Activated naive CD4-positive, alpha-beta T cell treated with anti-CD3 and anti-CD28 coated beads, Interleukin-2, amount 50 U/mL, for 16 hours (primary cell): ENCODE results near the gene LRRC75A.

Experiments
- DNase-seq: peaks from one replicate; pipeline ENCODE4 v3.0.0-alpha.2; 2020

The LRRC75A gene

GRCh38 chr17:16492613-16493530, 879 bp upstream of the LRRC75A start:
- no peak for DNase-seq

DNA sequence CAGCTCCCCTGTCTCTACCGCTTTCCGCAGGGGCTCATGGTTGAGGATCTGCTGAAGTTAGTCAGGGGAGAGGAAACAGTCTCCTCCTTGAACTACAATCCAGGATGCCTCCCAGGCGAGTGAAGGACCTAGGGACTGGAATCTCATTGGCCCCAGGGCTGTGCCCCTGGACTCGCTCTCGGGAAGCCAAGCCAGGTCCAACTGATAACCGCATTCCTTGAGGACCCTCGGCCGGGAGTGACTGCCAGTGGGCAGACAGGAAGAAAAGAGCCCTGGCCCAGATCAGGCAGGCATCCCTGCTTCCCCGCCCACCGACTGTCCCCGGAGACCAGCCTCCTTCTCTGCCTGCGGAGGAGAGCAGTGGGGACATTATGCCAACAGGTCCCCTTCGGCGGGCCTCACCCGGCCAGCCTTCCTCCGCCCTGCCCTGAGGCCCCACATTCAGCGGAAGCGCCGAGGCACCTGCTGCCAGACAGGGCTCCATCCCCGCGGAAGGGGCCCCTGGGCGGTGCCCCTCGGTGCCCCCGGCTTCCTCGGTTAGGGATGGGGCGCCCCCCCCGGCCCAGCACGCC, 776 bp downstream of the LRRC75A start:
- DNase-seq = no peak

DNA sequence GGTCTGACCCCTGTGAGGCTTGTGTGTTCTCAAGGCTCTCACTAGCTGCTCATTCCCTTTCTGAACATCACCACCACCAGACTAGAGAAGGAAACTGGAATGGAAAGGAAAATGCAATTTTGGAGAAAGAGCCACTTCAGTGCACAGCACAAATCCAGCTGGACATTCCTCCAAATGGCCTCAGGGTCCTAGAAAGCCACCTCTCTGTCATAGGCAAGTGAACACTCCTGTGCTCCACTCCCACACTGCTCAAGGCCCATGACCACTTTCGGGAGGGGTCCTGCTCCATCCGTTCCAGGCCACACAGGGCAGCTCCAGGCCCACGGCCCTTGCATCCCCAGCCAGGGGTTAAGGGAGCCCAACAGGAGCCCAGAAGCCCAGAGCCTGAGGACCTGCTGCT, 2.6 kb downstream of the LRRC75A start:
- no peak for DNase-seq

GRCh38 chr17:16488968-16489337, 3.0 kb downstream of the LRRC75A start:
- no peak for DNase-seq

DNA sequence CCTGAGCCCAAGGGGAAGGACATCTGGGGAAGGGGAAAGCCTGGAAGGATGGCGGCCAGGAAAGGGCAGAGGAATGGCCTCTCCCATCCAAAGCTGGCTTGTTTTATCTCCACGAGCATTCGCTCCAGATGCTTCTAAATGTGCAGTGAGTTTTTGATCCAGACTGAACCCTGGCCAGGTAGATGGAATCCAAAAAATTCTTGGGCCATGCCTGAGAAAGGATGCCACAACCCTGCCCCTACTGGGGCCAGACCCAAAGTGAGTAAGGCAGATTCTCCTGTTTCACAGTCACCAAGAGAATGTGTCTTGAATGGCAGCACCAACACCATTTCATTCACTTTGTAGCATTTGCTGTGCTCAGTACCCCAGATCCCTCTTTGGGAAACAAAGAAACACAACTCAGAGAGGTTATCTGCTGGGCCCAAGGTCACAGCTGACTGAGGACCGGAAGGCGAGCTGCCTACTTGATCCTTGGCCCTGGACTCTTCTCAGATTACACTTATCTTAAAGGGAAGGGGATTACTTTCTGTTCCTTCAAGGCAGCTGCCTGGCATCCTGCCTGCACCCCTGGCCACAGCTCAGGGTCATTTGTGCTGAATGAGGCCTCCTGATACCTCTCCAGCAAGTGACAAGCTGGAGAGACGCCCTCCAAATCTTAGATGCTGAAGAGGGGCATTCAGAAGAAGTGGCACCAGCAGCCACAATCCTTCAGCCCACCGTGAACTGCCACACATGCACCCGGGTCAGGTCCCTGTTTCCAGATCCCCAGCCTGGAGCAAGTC, 3.6 kb downstream of the LRRC75A start:
- DNase-seq = no peak

GRCh38 chr17:16486373-16487250, 5.4 kb downstream of the LRRC75A start:
- no peak for DNase-seq

- DNase-seq = no peak
Observed at GRCh38 chr17:16484445-16485175, 7.4 kb downstream of the LRRC75A start.

GRCh38 chr17:16483021-16483645, 8.9 kb downstream of the LRRC75A start:
- no peak for DNase-seq

DNA sequence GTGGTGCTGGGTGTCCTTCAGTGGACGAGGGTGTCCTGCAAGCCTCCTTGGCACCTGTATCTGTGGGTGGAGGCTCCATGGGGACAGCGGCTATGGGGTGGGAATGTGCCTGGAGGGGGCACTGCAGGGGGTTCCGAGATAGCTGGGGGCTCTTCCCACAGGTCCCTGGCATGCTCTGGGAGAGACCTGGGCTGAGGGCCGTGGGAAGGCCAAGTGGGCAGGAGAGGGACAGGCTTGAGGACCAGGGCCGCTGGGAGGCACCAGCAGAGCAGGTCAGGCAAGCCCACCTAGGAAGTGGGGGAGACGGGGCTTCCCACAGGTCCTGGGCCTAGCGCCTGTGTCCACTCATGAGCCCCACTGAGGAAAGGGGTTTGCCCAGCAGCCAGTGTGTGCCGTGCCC, 9.7 kb downstream of the LRRC75A start:
- no peak for DNase-seq

- DNase-seq = no peak
Observed at GRCh38 chr17:16480995-16481394, 11.0 kb downstream of the LRRC75A start.

DNA sequence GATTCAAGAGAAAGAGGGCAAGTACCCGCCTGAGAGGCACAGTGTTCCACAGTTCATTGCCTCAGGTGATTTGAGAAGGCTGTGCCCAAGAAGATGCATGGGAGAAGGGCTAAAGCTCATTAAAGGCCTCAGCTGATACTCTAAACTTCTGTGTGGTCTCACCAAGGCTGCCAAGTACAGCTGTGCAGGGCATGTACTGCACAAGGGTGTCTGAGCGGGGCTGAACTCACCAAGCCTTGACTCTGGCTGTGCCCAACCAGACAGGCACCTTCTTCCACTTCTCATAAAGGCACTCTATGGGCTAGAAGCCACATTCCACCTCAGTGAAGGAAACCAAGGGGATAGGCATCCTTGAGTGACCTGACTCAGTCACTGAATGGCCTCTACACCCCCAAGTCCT, 12.7 kb downstream of the LRRC75A start:
- DNase-seq = no peak

DNA sequence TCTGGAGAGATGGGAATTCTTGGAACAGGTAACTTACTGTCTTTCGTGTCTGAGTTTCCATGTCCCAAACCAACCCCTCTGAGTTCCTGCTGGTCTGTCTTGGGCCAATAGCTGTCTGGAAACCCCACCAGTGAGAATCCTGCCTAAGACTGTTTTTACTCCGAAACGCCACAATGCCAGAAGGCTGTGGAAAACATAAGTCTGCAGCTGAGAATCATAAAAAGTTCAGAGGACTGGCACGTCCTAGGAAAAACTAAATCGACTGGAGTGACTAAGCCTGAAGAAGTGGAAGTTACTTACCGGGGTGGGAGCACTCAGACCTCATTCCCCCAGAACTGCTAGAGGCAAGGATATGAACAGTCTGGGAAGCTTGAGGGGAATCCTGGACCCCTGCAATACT, 13.3 kb downstream of the LRRC75A start:
- DNase-seq = no peak

DNA sequence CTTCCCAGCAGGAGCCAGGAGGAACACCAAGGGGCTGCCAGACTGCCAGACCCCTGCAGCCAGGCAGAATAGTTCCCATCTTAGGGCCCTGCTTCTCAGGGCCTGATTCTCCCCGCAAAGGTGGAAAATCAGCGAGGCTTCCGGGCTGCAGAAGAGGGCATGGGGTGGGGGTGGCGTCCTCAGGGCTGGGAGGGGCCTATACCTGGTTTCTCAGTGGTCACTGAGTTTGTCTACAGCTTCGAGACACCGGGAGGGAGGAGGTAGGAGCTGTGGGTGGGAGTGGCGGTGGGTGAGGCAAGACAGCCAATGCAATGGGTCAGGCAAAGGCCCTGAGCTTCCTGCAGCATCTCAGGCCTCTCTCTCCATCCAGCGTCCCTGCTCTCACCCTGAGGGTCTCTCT, 14.3 kb downstream of the LRRC75A start:
- DNase-seq = no peak

- no peak for DNase-seq
Observed at GRCh38 chr17:16477255-16477654, 14.7 kb downstream of the LRRC75A start.

GRCh38 chr17:16475179-16475704, 16.8 kb downstream of the LRRC75A start:
- DNase-seq = no peak

GRCh38 chr17:16474012-16474725, 17.8 kb downstream of the LRRC75A start:
- DNase-seq = no peak

- DNase-seq = no peak
Observed at GRCh38 chr17:16473044-16474011, 18.7 kb downstream of the LRRC75A start.

GRCh38 chr17:16472539-16472938, 19.5 kb downstream of the LRRC75A start:
- DNase-seq = no peak

- DNase-seq = no peak
Observed at GRCh38 chr17:16471295-16471694, 20.7 kb downstream of the LRRC75A start.
